H1 (cell line): Measurements from ENCODE around the gene PAPOLG. TPM values are rescaled to one million over a fixed set of nuclear protein-coding genes. Genes with fewer than 3 reads are reported as not detected.

Experiments
- CTCF ChIA-PET: fragments of 300-600 bp; sonication (Branson Sonifier 250); formaldehyde crosslinking; loops from one replicate; lab custom pipeline; 2021; ENCODE audit not compliant: partially characterized antibody; lab: Charles Lee
- POLR2A ChIA-PET: fragments of 300-600 bp; sonication (Branson Sonifier 250); formaldehyde crosslinking; loops from one replicate; lab custom pipeline; 2021; ENCODE audit warnings: inconsistent platforms; ENCODE audit not compliant: partially characterized antibody; lab: Charles Lee
- DNase-seq, 2 experiments: peaks; one replicate each; pipeline versions ENCODE4 v3.0.0 to v3.0.0-alpha.2; 2010 to 2022; ENCODE audit warnings: low spot score in 2 of 2, low read depth in 1 of 2, mixed read lengths in 1 of 2
- FAIRE-seq: peaks from 2 replicates; lab custom pipeline; 2011; peaks lifted over from hg19 to GRCh38; lab: Jason Lieb, UNC
- H2AFZ ChIP-seq: 2 replicates; pipeline ENCODE4 v1.8.1; 2012; ENCODE audit warnings: low read length, inconsistent platforms
- H2AK5ac ChIP-seq: 2 replicates; pipeline ENCODE4 v1.6.1; 2013; ENCODE audit warnings: low read depth, low read length
- H2BK120ac ChIP-seq: replicated peaks from 2 replicates; pipeline ENCODE3; 2013; ENCODE audit warnings: low read depth, low read length, inconsistent platforms
- H2BK12ac ChIP-seq: 2 replicates; pipeline ENCODE4 v1.6.1; 2013; ENCODE audit warnings: low read depth, low read length
- H2BK15ac ChIP-seq: 2 replicates; pipeline ENCODE4 v1.6.1; 2013; ENCODE audit warnings: low read length
- H2BK20ac ChIP-seq: 2 replicates; pipeline ENCODE4 v1.6.1; 2013; ENCODE audit warnings: low read length
- H2BK5ac ChIP-seq: 2 replicates; pipeline ENCODE4 v1.6.1; 2013; ENCODE audit warnings: low read depth, low read length
- H3K14ac ChIP-seq: 2 replicates; pipeline ENCODE4 v1.6.1; 2013; ENCODE audit warnings: inconsistent platforms; ENCODE audit not compliant: insufficient read length
- H3K18ac ChIP-seq: 2 replicates; pipeline ENCODE4 v1.6.1; 2013; ENCODE audit warnings: low read length; ENCODE audit errors: extremely low read depth
- H3K23ac ChIP-seq: 2 replicates; pipeline ENCODE4 v1.6.1; 2013; ENCODE audit warnings: inconsistent platforms; ENCODE audit not compliant: insufficient read length
- H3K23me2 ChIP-seq: 2 replicates; pipeline ENCODE4 v1.6.1; 2013; ENCODE audit warnings: low read depth, low read length
- H3K27ac ChIP-seq: 2 replicates; pipeline ENCODE4 v1.6.1; 2011; ENCODE audit warnings: low read depth, low read length, inconsistent platforms
- H3K27me3 ChIP-seq, 4 experiments: replicated peaks in 1 of 4; 1 replicate in 1 of 4; 2 replicates in 3 of 4; pipeline versions ENCODE4 v1.6.1 to v1.8.1; 2011 to 2013; ENCODE audit warnings: low read length in 3 of 4, mild to moderate bottlenecking in 3 of 4, inconsistent platforms in 2 of 4, mixed read lengths in 2 of 4, moderate library complexity in 1 of 4; ENCODE audit not compliant: control insufficient read depth in 3 of 4, insufficient read depth in 3 of 4; ENCODE audit errors: extremely low read depth in 1 of 4
- H3K36me3 ChIP-seq, 4 experiments: 2 replicates each; pipeline versions ENCODE4 v1.6.1 to v1.8.1; 2011 to 2013; ENCODE audit warnings: mild to moderate bottlenecking in 4 of 4, low read length in 3 of 4, moderate library complexity in 2 of 4, control low read depth in 1 of 4, inconsistent platforms in 1 of 4; ENCODE audit not compliant: insufficient read depth in 4 of 4, control insufficient read depth in 2 of 4
- H3K4ac ChIP-seq: replicated peaks from 2 replicates; pipeline ENCODE3; 2013; ENCODE audit warnings: low read length, low read depth, mixed read lengths, inconsistent platforms; ENCODE audit not compliant: insufficient read length
- H3K4me1 ChIP-seq, 4 experiments: replicated peaks in 1 of 4; 1 replicate in 1 of 4; 2 replicates in 3 of 4; pipeline versions ENCODE4 v1.6.1 to v1.8.1; 2011 to 2013; ENCODE audit warnings: low read length in 3 of 4, inconsistent platforms in 2 of 4, mixed read lengths in 1 of 4; ENCODE audit not compliant: insufficient read depth in 4 of 4, control insufficient read depth in 3 of 4
- H3K4me2 ChIP-seq, 2 experiments: 2 replicates each; pipeline versions ENCODE4 v1.6.1 to v1.8.1; 2011 to 2013; ENCODE audit warnings: low read depth in 2 of 2, low read length in 2 of 2, control low read depth in 1 of 2, inconsistent platforms in 1 of 2, mild to moderate bottlenecking in 1 of 2; ENCODE audit not compliant: insufficient read depth in 1 of 2
- H3K4me3 ChIP-seq, 4 experiments: fragments of 200-600, 300-600 bp in 1 of 4; sonication (generic), shearing (Covaris generic), sonication (Bioruptor Twin) in 1 of 4; 2 replicates each; pipeline versions ENCODE4 v1.5.1 to v1.8.1; 2011 to 2016; ENCODE audit warnings: low read length in 4 of 4, low read depth in 3 of 4, control low read depth in 2 of 4, inconsistent platforms in 2 of 4, mild to moderate bottlenecking in 2 of 4, mixed read lengths in 1 of 4, moderate library complexity in 1 of 4; ENCODE audit not compliant: insufficient read depth in 2 of 4; ENCODE audit errors: extremely low read depth in 1 of 4
- H3K56ac ChIP-seq: replicated peaks from 2 replicates; pipeline ENCODE3; 2013; ENCODE audit warnings: low read depth, mild to moderate bottlenecking, mixed read lengths, low read length, inconsistent platforms; ENCODE audit not compliant: insufficient read length
- H3K79me1 ChIP-seq: 2 replicates; pipeline ENCODE4 v1.6.1; 2013; ENCODE audit warnings: low read depth, low read length, control low read depth
- H3K79me2 ChIP-seq, 2 experiments: 2 replicates each; pipeline versions ENCODE4 v1.6.1 to v1.8.1; 2012 to 2013; ENCODE audit warnings: low read length in 2 of 2, mild to moderate bottlenecking in 2 of 2, inconsistent platforms in 1 of 2; ENCODE audit not compliant: insufficient read depth in 2 of 2, control insufficient read depth in 1 of 2
- H3K9ac ChIP-seq, 4 experiments: replicated peaks in 1 of 4; 1 replicate in 1 of 4; 2 replicates in 3 of 4; pipeline versions ENCODE4 v1.6.1 to v1.8.1; 2011 to 2013; ENCODE audit warnings: low read depth in 3 of 4, low read length in 3 of 4, control low read depth in 2 of 4, mild to moderate bottlenecking in 2 of 4, moderate library complexity in 2 of 4, inconsistent platforms in 1 of 4; ENCODE audit errors: extremely low read depth in 1 of 4
- H3K9me3 ChIP-seq, 2 experiments: 2 replicates each; pipeline versions ENCODE4 v1.6.1 to v1.8.1; 2012 to 2013; ENCODE audit warnings: mild to moderate bottlenecking in 2 of 2, moderate library complexity in 2 of 2, control low read depth in 1 of 2, inconsistent platforms in 1 of 2, low read depth in 1 of 2, low read length in 1 of 2, mixed read lengths in 1 of 2; ENCODE audit not compliant: insufficient read depth in 2 of 2
- H4K20me1 ChIP-seq, 2 experiments: replicated peaks in 1 of 2; 2 replicates each; pipeline versions ENCODE3 to v1.8.1; 2011 to 2013; ENCODE audit warnings: inconsistent platforms in 2 of 2, low read length in 2 of 2, mild to moderate bottlenecking in 1 of 2; ENCODE audit not compliant: insufficient read depth in 2 of 2, control insufficient read depth in 1 of 2
- H4K5ac ChIP-seq: 2 replicates; pipeline ENCODE4 v1.6.1; 2013; ENCODE audit warnings: low read length, low read depth, mixed read lengths, inconsistent platforms; ENCODE audit not compliant: insufficient read length
- H4K8ac ChIP-seq: 2 replicates; pipeline ENCODE4 v1.8.0; 2013; ENCODE audit warnings: mild to moderate bottlenecking, moderate library complexity, low read length, inconsistent platforms; ENCODE audit not compliant: insufficient read depth; ENCODE audit errors: extremely low read depth
- H4K91ac ChIP-seq: replicated peaks from 2 replicates; pipeline ENCODE3; 2013; ENCODE audit warnings: low read length, mixed read lengths, inconsistent platforms; ENCODE audit not compliant: insufficient read length
- CTCF ChIP-seq, 3 experiments: IDR thresholded peaks; 1 replicate in 2 of 3; 2 replicates in 1 of 3; pipeline versions ENCODE4 v1.5.1 to v1.6.1; 2011; ENCODE audit warnings: low read length in 3 of 3, mild to moderate bottlenecking in 3 of 3, inconsistent platforms in 2 of 3, low read depth in 1 of 3, moderate library complexity in 1 of 3; ENCODE audit not compliant: insufficient read depth in 1 of 3; ENCODE audit errors: control extremely low read depth in 1 of 3
- GABPA ChIP-seq: IDR thresholded peaks from 2 replicates; pipeline ENCODE4 v1.6.1; 2011; ENCODE audit warnings: mild to moderate bottlenecking, low read length, moderate library complexity, borderline replicate concordance; ENCODE audit not compliant: insufficient read depth
- RAD21 ChIP-seq, 2 experiments: IDR thresholded peaks in 1 of 2; conservative IDR thresholded peaks in 1 of 2; 2 replicates each; pipeline ENCODE4 v1.6.1; 2011; ENCODE audit warnings: low read depth in 2 of 2, low read length in 2 of 2, improper control_type of control experiment in 1 of 2, inconsistent platforms in 1 of 2, mild to moderate bottlenecking in 1 of 2, moderate library complexity in 1 of 2
- WGBS, 2 experiments: shearing (Covaris generic) in 1 of 2; methylation state at CpG; one replicate each; pipeline versions ENCODE4 v1.1.6 to v1.1.7; 2013 to 2015; ENCODE audit warnings: low lambda C conversion rate in 2 of 2, mixed read lengths in 2 of 2, inconsistent platforms in 1 of 2, low coverage in 1 of 2, missing lambda C conversion rate in 1 of 2; ENCODE audit not compliant: insufficient replicate concordance in 2 of 2, insufficient coverage in 1 of 2, insufficient read length in 1 of 2; ENCODE audit errors: extremely low coverage in 1 of 2, missing lambda C conversion rate in 1 of 2; 5-methylcytosine and 5-hydroxymethylcytosine counted together
- polyA plus RNA-seq, 7 experiments: library from polyadenylated mRNA; depleted of rRNA in 3 of 7; stranded (reverse) in 5 of 7; unstranded in 2 of 7; fragments of >200 nt in 5 of 7; fragments of 200-250 nt in 2 of 7; gene quantifications; 1 replicate in 5 of 7; 2 replicates in 1 of 7; 4 replicates in 1 of 7; pipeline versions ENCODE4 v1.2.1 to v1.2.3, GENCODE V29; 2011 to 2013; ENCODE audit warnings: missing spikeins in 2 of 7, mixed read lengths in 2 of 7
- total RNA-seq: library from RNA; stranded (reverse); fragmentation: NEBNext Ultra II Directional; extraction: Animal tissue kit (Norgen Biotek cat#: 25700); gene quantifications from 2 replicates; pipeline ENCODE4 v1.2.1, GENCODE V29; 2021

Gene PAPOLG
- total and polyA plus RNA-seq, 2 of the 8 experiments (the other 6 are each of a cell fraction or from before 2014, with no cell fraction given), result 6.5 to 21.5 TPM

- H3K79me1 ChIP-seq, result no peaks in the 10 kb centered on the region
- H2BK20ac ChIP-seq, result no peak overlapping the region
- H3K4ac ChIP-seq, result no peak overlapping the region
- no peak overlapping the region for H3K23ac ChIP-seq
- H2BK5ac ChIP-seq, result no peak overlapping the region
- CTCF ChIA-PET, result interaction anchor here (0.6 to 6.3 kb wide), 29 partner anchors 10 to 1292 kb away, joined by 3 to 54 read pairs (median 5); partner anchors contain the start of gene PAPOLG
- TF ChIP-seq RAD21 (IDR thresholded peaks at IDR 0.05 in 1 of 2, conservative IDR thresholded peaks at IDR 0.05 in 1 of 2; ENCODE audit: low read depth in 2 of 2, low read length in 2 of 2), result peak; percentile 65 to 70
- no peak for TF ChIP-seq GABPA
- TF ChIP-seq CTCF (IDR thresholded peaks at IDR 0.05; ENCODE audit: control extremely low read depth in 1 of 3, insufficient read depth in 1 of 3, low read depth in 1 of 3, low read length in 3 of 3), result peak in 2 of 3 experiments; percentile 34 to 51; a peak in 2 of 4 replicates
- H3K23me2 ChIP-seq, result no peaks in the 10 kb centered on the region
- 0 out of 4 replicates have a peak overlapping the region, but pooled peaks of 1 of the 2 experiments have one; percentile 14 for H3K4me2 ChIP-seq
- FAIRE-seq (no peak), DNase-seq (peak in 1 of 2 experiments; percentile 57)
- no peaks in the 10 kb centered on the region for H3K9me3 ChIP-seq
- H2BK12ac ChIP-seq, result no peak overlapping the region
- no peaks in the 10 kb centered on the region for H3K4me1 ChIP-seq
- no peak overlapping the region for H2BK15ac ChIP-seq
- no peaks in the 10 kb centered on the region for H3K36me3 ChIP-seq
- H4K8ac ChIP-seq, result no peak overlapping the region; the same call in 1 of the 2 replicates
- no peak overlapping the region for H3K9ac ChIP-seq
- H3K18ac ChIP-seq, result no peak overlapping the region
- no peak overlapping the region for H3K56ac ChIP-seq
- H4K91ac ChIP-seq, result no peak overlapping the region
- H4K20me1 ChIP-seq, result no peaks in the 10 kb centered on the region
- POLR2A ChIA-PET, result interaction anchor here (1.3 kb wide), 1 partner anchor 291 kb away, joined by 3 read pairs; no protein-coding TSS in a partner anchor
- no peaks in the 10 kb centered on the region for H3K79me2 ChIP-seq
- H4K5ac ChIP-seq, result no peak overlapping the region
- H2AFZ ChIP-seq, result no peak overlapping the region
- WGBS, 2 experiments, result 73% methylated on average over 11 of the region's 11 CpGs; no CpG with 5 or more reads in 1 of the 2 experiments
- H3K27ac ChIP-seq, result no peak overlapping the region
- no peak overlapping the region for H3K4me3 ChIP-seq
- H3K14ac ChIP-seq, result no peak overlapping the region
- H3K27me3 ChIP-seq, result no peaks in the 10 kb centered on the region
- H2AK5ac ChIP-seq, result no peak overlapping the region
- H2BK120ac ChIP-seq, result no peak overlapping the region
Observed at GRCh38 chr2:60707750-60708371, 48.2 kb upstream of the PAPOLG start.
